LNCaP clone FGC (cell line): ENCODE data around the gene LSS.

ENCODE experiments used
- DNase-seq: peaks from one replicate; pipeline ENCODE4 v3.0.0-alpha.2; 2011; ENCODE audit warnings: low read depth
- H3K4me3 ChIP-seq: 2 replicates; pipeline ENCODE4 v1.5.1; 2011; ENCODE audit warnings: mild to moderate bottlenecking, low read depth, low read length, control low read depth
- CTCF ChIP-seq: IDR thresholded peaks from 2 replicates; pipeline ENCODE4 v1.5.1; 2012; ENCODE audit warnings: mild to moderate bottlenecking; ENCODE audit not compliant: control insufficient read depth, insufficient read depth; ENCODE audit errors: extremely low read depth

The LSS gene

GRCh38 chr21:46208761-46209721, 19.5 kb downstream of the LSS start:
- no peak for TF ChIP-seq CTCF
- no peak for DNase-seq
- no peak overlapping the region for H3K4me3 ChIP-seq

- DNase-seq, result no peak
- TF ChIP-seq CTCF, result no peak
- H3K4me3 ChIP-seq, result no peak overlapping the region
Observed at GRCh38 chr21:46207920-46208591, 20.5 kb downstream of the LSS start.

DNA sequence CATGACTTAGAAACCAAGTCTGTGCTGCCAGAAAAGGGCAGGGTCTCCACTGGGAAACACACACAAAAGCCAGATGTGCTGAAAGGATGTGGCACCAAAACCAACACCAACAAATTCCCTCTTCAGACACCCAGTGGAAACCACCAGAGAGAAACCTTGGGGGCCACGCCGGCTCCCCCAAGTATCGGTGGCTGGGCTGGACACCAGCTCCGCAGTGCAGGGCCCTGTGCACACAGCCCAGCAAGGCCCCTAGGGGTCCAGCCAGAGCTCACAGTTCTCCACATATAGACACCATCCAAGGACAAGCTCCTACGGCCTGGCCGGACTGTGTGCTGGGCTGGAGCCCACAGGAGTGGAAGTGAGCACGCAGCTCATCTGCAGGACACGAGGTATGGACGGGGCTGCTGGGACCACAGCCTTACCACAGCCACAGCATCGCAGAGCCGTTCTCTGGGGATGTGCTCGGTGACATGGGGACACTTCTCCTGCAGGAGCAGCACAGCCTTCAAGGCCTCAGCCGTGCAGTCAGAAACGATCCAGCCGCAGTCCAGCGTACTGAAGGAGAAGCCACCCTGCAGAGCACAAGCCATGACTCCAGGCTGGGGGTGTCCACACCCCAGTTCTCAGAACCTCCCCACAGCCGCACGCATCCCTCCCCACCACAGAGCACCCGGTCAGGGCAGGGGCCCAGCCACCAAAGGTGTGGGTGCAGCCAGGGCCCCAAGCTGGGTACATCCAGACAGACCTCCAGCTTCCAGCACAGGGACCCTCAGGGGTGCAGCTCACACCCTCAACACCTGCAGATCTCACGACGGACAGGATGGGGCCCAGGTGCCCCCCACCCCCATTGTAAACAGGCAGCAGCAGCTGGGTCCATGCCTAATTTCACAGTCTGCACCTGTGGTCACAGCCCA, 21.3 kb downstream of the LSS start:
- TF ChIP-seq CTCF, result no peak
- no peak overlapping the region for H3K4me3 ChIP-seq
- DNase-seq, result no peak

DNA sequence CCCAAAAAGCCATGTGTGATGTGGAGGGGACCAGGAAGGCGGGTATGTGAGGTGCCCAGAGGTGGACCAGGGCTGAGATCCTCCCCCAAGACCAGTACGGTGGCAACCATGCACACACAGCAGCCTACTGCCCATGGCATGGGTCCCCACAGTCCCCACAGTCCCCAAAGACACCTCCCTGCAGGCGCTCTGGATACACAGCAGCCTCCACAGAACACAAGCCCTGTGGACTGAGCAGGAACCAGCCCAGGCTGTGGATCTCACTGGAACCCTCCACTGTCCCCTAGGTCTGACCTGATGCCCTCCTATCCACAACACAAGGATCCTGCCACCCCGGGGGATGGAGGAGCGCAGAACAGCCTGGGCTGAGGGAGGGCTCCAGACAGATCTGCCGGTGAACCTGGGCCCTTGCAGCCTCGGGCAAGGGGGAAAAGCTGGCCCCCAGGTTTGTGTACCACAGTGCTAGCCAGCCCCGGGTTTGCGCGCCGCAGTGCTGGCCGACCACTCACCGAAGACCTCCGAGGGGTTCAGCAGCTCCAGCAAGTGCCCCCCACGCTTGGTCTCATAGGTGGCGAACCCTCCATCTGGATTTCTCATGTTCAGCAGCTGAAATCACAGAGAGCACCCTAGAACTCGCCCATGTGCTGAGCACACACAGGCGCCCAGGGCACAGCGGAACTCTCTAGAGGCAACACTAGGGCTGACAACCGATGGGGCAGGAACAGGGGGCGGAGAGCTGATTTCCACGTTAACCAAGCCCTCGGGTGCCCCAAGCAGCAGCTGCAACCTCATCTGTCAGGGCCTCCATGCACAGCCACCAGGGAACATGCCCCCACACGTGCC, 22.2 kb downstream of the LSS start:
- no peak overlapping the region for H3K4me3 ChIP-seq
- no peak for DNase-seq
- no peak for TF ChIP-seq CTCF

GRCh38 chr21:46205766-46206162, 22.8 kb downstream of the LSS start:
- DNase-seq, result no peak
- TF ChIP-seq CTCF, result no peak

GRCh38 chr21:46205166-46205565, 23.4 kb downstream of the LSS start:
- no peak overlapping the region for H3K4me3 ChIP-seq
- DNase-seq, result no peak

More at GRCh38 chr21:46205766-46206162, 22.8 kb downstream of the LSS start:
- no peak overlapping the region for H3K4me3 ChIP-seq

More at GRCh38 chr21:46205166-46205565, 23.4 kb downstream of the LSS start:
- no peak for TF ChIP-seq CTCF
